ENCODE results near the gene CFAP99. TPM values are rescaled to one million over a fixed set of nuclear protein-coding genes. Genes with fewer than 3 reads are reported as not detected.
"Not testable (repeated sequence)": the region's sequence is repeated elsewhere in the genome, so short reads cannot be mapped to it uniquely, and the experiment has no call there.

The CFAP99 gene
- total RNA-seq, 1 donor from 2014 or later: not detected

DNA sequence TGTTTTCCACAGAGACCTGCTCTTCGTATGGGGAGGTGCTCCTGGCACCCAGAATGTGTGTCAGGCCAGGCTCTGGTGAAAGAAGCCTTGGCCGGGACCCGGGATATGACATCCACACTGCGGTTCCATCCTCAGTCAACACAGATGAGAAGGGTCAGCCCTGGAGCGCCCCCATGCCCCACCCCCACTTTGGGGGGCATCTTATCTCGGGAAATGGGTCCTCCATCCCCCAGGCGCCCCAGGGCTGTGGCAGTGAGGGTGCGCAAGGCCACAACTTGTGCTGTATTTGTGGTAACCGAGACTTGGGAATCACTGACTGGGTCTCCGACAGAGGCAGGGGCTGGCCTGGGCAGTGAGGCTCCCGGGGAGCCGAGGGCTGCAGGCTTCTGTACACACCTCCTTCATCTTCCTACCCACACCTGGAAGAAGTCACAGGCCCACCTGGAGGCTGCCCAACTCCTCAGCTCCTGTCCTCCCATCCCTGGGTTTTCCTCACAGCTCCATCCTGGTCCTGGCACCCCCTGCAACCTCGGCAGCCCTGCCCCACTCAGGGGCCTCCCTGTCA, 8.0 kb downstream of the CFAP99 start:
- H3K9me3 Mint-ChIP-seq (ENCODE audit: low read depth): no peaks in the 10 kb centered on the region
- TF ChIP-seq, protein P1, sequence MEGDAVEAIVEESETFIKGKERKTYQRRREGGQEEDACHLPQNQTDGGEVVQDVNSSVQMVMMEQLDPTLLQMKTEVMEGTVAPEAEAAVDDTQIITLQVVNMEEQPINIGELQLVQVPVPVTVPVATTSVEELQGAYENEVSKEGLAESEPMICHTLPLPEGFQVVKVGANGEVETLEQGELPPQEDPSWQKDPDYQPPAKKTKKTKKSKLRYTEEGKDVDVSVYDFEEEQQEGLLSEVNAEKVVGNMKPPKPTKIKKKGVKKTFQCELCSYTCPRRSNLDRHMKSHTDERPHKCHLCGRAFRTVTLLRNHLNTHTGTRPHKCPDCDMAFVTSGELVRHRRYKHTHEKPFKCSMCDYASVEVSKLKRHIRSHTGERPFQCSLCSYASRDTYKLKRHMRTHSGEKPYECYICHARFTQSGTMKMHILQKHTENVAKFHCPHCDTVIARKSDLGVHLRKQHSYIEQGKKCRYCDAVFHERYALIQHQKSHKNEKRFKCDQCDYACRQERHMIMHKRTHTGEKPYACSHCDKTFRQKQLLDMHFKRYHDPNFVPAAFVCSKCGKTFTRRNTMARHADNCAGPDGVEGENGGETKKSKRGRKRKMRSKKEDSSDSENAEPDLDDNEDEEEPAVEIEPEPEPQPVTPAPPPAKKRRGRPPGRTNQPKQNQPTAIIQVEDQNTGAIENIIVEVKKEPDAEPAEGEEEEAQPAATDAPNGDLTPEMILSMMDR (IDR thresholded peaks at IDR 0.05; ENCODE audit: unreplicated experiment): no peak
- no peaks in the 10 kb centered on the region for H3K36me3 Mint-ChIP-seq (ENCODE audit: insufficient read depth)
- H3K27me3 Mint-ChIP-seq: peaks cover 23% of the 10 kb centered on the region
- DNase-seq (ENCODE audit: low spot score, unreplicated experiment): no peak
- H3K4me3 Mint-ChIP-seq (ENCODE audit: low read depth): no peak overlapping the region
- no peaks in the 10 kb centered on the region for H3K4me1 Mint-ChIP-seq (ENCODE audit: low read depth)
- H3K27ac Mint-ChIP-seq: no peak overlapping the region

DNA sequence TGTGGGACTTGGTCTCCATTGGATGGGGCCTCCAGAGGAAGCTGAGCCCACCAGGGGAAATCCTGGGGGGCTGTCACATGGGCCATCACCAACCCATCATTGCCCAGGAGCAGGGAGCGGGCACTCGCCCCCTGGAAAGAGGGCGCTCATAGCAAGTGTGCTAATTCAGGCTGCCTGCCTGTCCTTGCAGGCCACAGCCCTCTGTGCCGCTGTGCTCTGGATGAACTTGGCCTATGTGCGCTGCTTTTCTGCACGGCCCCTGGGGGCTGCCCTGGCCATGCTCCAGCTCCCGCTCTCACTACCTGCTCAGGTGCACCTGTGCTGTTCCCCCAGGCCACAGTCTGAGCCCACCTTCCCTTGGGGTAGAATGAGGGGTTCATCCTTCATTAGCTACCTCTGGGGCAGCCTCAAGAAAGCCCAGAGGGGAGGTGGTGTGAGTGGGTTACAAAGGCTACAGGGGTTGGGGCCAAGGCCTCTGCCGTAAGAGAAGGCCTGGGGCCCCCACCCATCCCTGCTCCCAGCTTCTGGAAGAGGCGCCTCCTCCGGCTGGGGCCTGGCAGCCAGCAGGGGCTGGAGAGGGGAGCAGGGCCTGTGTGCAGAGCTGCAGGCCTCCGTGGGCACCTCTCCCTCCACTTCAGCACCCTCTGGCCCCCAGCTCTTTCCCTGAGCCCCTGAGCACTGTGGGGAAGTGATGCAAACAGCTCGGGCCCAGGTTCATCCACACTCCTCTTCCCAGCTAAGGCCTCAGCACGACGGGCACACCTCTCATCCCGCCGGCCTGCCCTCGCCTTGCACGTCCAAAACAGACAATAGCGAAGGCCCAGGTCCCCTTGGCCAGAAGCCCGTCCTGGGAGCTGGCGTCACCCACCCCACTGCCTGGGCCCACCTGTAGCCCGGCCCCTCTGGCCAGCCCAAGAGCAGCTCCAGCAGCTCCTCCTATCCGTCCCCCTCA, 8.9 kb downstream of the CFAP99 start:
- no peak for DNase-seq (ENCODE audit: low spot score, unreplicated experiment)
- Mint-ChIP-seq H3K9me3 (ENCODE audit: low read depth) (no peaks in the 10 kb centered on the region), H3K27me3 (peaks cover 14% of the 10 kb centered on the region), H3K4me3 (ENCODE audit: low read depth) (no peak overlapping the region), H3K36me3 (ENCODE audit: insufficient read depth) (no peaks in the 10 kb centered on the region), H3K27ac (no peak overlapping the region), H3K4me1 (ENCODE audit: low read depth) (no peaks in the 10 kb centered on the region)
- TF ChIP-seq, protein P1 (IDR thresholded peaks at IDR 0.05; ENCODE audit: unreplicated experiment): no peak

DNA sequence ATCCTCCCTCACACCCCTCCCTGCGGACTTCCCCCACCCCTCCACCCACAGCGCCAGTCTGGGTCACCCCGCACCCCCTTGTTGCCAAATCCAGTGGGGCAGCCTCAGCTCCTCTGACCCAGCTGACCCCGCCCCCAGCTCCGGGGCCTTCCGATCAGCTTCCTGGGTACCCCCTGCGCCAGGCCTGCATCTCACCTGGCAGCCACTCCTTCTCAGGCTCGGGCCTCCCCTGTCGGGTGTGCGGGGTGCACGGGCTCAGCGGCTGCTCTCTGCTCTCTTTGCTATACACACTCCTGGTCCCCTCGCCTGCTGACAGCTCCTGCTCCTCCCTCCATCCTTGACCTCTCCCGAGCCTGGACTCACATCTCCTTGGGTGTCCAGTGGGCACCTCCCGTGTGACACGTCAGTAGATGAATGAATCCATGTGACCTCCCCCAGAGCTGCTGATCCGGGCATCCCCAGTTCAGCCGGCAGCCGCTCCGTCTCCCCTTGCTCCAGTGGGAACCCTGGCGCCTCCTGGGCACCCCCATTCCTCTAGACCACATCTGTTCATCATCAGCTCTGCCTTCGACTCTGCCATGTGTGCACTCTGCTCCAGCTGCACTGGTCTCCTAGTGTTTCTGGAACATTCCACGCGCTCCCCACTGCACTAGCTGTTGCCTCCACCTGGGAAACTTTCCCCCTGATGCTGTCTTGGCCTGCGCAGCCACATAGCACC, 9.9 kb downstream of the CFAP99 start:
- no peak overlapping the region for H3K27ac Mint-ChIP-seq
- TF ChIP-seq, protein P1 (IDR thresholded peaks at IDR 0.05; ENCODE audit: unreplicated experiment): no peak
- peaks cover 13% of the 10 kb centered on the region for H3K27me3 Mint-ChIP-seq
- H3K36me3 Mint-ChIP-seq (ENCODE audit: insufficient read depth): no peaks in the 10 kb centered on the region
- H3K9me3 Mint-ChIP-seq (ENCODE audit: low read depth): no peaks in the 10 kb centered on the region
- H3K4me1 Mint-ChIP-seq (ENCODE audit: low read depth): no peaks in the 10 kb centered on the region
- no peak overlapping the region for H3K4me3 Mint-ChIP-seq (ENCODE audit: low read depth)
- no peak for DNase-seq (ENCODE audit: low spot score, unreplicated experiment)

DNA sequence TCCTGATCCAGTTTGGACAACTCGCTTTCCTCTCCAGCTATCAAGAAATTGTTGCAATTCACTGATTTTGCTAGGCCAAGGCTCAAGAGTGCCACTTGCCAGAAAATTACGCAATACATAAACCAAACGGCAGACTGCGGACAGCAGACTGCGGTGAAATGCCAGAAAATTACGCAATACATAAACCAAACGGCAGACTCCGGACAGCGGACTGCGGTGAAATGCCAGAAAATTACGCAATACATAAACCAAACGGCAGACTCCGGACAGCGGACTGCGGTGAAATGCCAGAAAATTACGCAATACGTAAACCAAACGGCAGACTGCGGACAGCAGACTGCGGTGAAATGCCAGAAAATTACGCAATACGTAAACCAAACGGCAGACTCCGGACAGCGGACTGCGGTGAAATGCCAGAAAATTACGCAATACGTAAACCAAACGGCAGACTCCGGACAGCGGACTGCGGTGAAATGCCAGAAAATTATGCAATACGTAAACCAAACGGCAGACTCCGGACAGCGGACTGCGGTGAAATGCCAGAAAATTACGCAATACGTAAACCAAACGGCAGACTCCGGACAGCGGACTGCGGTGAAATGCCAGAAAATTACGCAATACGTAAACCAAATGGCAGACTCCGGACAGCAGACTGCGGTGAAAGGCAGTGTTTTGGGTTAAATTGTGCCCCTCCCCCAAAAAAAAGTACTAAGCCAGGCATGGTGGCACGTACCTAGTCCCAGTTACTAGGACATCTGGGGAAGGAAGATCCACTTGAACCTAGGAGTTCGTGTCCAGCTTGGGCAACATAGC, 11.4 kb downstream of the CFAP99 start:
- H3K36me3 Mint-ChIP-seq (ENCODE audit: insufficient read depth); H3K27ac Mint-ChIP-seq; H3K4me1 Mint-ChIP-seq (ENCODE audit: low read depth); DNase-seq (ENCODE audit: low spot score, unreplicated experiment); H3K9me3 Mint-ChIP-seq (ENCODE audit: low read depth); H3K4me3 Mint-ChIP-seq (ENCODE audit: low read depth): not testable (repeated sequence)
- H3K27me3 Mint-ChIP-seq: peaks cover 13% of the 10 kb centered on the region

DNA sequence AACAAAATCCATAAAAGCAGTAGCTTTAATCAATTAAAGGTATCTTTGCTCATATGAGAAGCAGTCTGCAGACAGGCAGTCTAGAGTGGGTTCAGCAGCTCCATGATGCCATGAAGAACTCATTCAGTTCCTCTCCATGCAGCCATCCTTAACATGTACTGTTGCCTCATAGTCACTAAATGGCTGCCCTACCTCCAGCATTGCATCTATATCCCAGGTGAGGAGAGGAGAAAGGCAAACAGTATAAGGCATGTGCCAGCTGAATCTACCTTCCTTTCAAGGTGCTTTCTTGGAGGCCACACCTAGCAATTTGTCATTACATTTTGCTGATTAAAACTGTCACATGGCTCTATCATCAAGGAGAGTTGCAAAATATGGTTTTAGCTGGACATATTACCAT, 13.2 kb downstream of the CFAP99 start:
- Mint-ChIP-seq H3K36me3 (ENCODE audit: insufficient read depth) (no peaks in the 10 kb centered on the region), H3K4me1 (ENCODE audit: low read depth) (no peaks in the 10 kb centered on the region), H3K9me3 (ENCODE audit: low read depth) (no peaks in the 10 kb centered on the region), H3K4me3 (ENCODE audit: low read depth) (no peak overlapping the region), H3K27me3 (peaks cover 17% of the 10 kb centered on the region), H3K27ac (no peak overlapping the region)
- no peak for DNase-seq (ENCODE audit: low spot score, unreplicated experiment)
- TF ChIP-seq, protein P1 (IDR thresholded peaks at IDR 0.05; ENCODE audit: unreplicated experiment): no peak

Data from progenitor cell of endocrine pancreas (in vitro differentiated cells).